ENCODE measurements around the gene LAG3. TPM values are rescaled to one million over a fixed set of nuclear protein-coding genes. Genes with fewer than 3 reads are reported as not detected.

Gene LAG3
- total RNA-seq, 1 experiment from 2014 or later, result 0.58 TPM

- peaks cover 94% of the 10 kb centered on the region for H3K27me3 Mint-ChIP-seq (ENCODE audit: insufficient read depth, unreplicated experiment)
- H3K4me1 Mint-ChIP-seq (ENCODE audit: insufficient read depth, unreplicated experiment), result peaks cover 29% of the 10 kb centered on the region
- no peak for TF ChIP-seq CTCF (IDR thresholded peaks at IDR 0.05; ENCODE audit: unreplicated experiment)
- H3K9me3 Mint-ChIP-seq (ENCODE audit: unreplicated experiment), result no peaks in the 10 kb centered on the region
- peak; percentile 87 for DNase-seq (ENCODE audit: unreplicated experiment)
- peak overlapping the region; percentile 55 for H3K4me3 Mint-ChIP-seq (ENCODE audit: unreplicated experiment)
- no TSS peak for BruUV-seq (replicated peaks)
- intact Hi-C loops (cut with micrococcal nuclease), result no loop called here
- ChIA-PET POLR2A (interaction anchor here (0.7 kb wide), 1 partner anchor 74 kb away, joined by 3 read pairs; the partner anchor contains the start of gene MLF2), CTCF (interaction anchor here (0.5 to 5.1 kb wide), 3 partner anchors 27 to 75 kb away, joined by 3 to 42 read pairs (median 14); partner anchors contain the start of gene MLF2)
- H3K27ac Mint-ChIP-seq (ENCODE audit: low read depth, unreplicated experiment), result no peak overlapping the region
- no peaks in the 10 kb centered on the region for H3K36me3 Mint-ChIP-seq (ENCODE audit: insufficient read depth, unreplicated experiment)
Measured at GRCh38 chr12:6827437-6827911, 55.2 kb downstream of the LAG3 start.

Other genes starting within 250 kb of the LAG3 start
- 2,995 and 4,097 TPM in 2 replicates for gene GAPDH, start 238.0 kb upstream of the LAG3 start, total RNA-seq (2022)
- 0.49 and 1.1 TPM in 2 replicates for gene IFFO1, start 216.5 kb upstream of the LAG3 start, total RNA-seq (2022)
- 97.1 and 108 TPM in 2 replicates for gene NOP2, start 204.2 kb upstream of the LAG3 start, total RNA-seq (2022)
- 135 and 151 TPM in 2 replicates for gene CHD4, start 165.1 kb upstream of the LAG3 start, total RNA-seq (2022)
- gene LPAR5, start 136.6 kb upstream of the LAG3 start, total RNA-seq (2022), result 2.5 and 2.7 TPM in 2 replicates
- gene ACRBP, start 125.1 kb upstream of the LAG3 start, total RNA-seq (2022), result 0.30 and 2.5 TPM in 2 replicates
- gene ING4, start 109.4 kb upstream of the LAG3 start, total RNA-seq (2022), result 15.2 and 16.1 TPM in 2 replicates
- gene ZNF384, start 83.1 kb upstream of the LAG3 start, total RNA-seq (2022), result 62.8 and 70.8 TPM in 2 replicates
- gene PIANP, start 71.7 kb upstream of the LAG3 start, total RNA-seq (2022), result not detected in 2 replicates
- gene COPS7A, start 48.5 kb upstream of the LAG3 start, total RNA-seq (2022), result 55.5 and 61.3 TPM in 2 replicates
- gene MLF2, start 19.4 kb upstream of the LAG3 start, total RNA-seq (2022), result 151 and 162 TPM in 2 replicates
- gene PTMS, start 6.2 kb upstream of the LAG3 start, total RNA-seq (2022), result 242 and 284 TPM in 2 replicates
- gene CD4, start 17.0 kb downstream of the LAG3 start, total RNA-seq (2022), result not detected in 2 replicates
- not detected in 2 replicates for gene GPR162, start 49.3 kb downstream of the LAG3 start, total RNA-seq (2022)
- 0.47 and 1.3 TPM in 2 replicates for gene P3H3, start 55.9 kb downstream of the LAG3 start, total RNA-seq (2022)
- 0.47 TPM in 1 of 2 replicates, not detected in the other for gene GNB3, start 68.4 kb downstream of the LAG3 start, total RNA-seq (2022)
- gene CDCA3, start 78.8 kb downstream of the LAG3 start, total RNA-seq (2022), result 11.7 and 25.5 TPM in 2 replicates
- 62.5 and 80.2 TPM in 2 replicates for gene USP5, start 79.6 kb downstream of the LAG3 start, total RNA-seq (2022)
- gene TPI1, start 95.0 kb downstream of the LAG3 start, total RNA-seq (2022), result 498 and 549 TPM in 2 replicates
- gene SPSB2, start 100.8 kb downstream of the LAG3 start, total RNA-seq (2022), result 9.2 and 10.8 TPM in 2 replicates
- 7.5 and 9.1 TPM in 2 replicates for gene LRRC23, start 132.3 kb downstream of the LAG3 start, total RNA-seq (2022)
- gene ENO2, start 142.1 kb downstream of the LAG3 start, total RNA-seq (2022), result 0.30 and 2.1 TPM in 2 replicates
- gene ATN1, start 155.4 kb downstream of the LAG3 start, total RNA-seq (2022), result 83.7 and 84.7 TPM in 2 replicates
- not detected in 2 replicates for gene RNU7-1, start 171.3 kb downstream of the LAG3 start, total RNA-seq (2022)
- 176 and 196 TPM in 2 replicates for gene C12orf57, start 171.5 kb downstream of the LAG3 start, total RNA-seq (2022)
- gene PTPN6, start 178.8 kb downstream of the LAG3 start, total RNA-seq (2022), result 10.3 and 13.2 TPM in 2 replicates
- 249 and 305 TPM in 2 replicates for gene PHB2, start 198.1 kb downstream of the LAG3 start, total RNA-seq (2022)
- gene EMG1, start 198.4 kb downstream of the LAG3 start, total RNA-seq (2022), result 66.5 and 93.8 TPM in 2 replicates
- gene LPCAT3, start 246.0 kb downstream of the LAG3 start, total RNA-seq (2022), result 14.4 and 15.4 TPM in 2 replicates